A673 (cell line): ENCODE measurements around the gene FBXO41.

Source experiments
- EZH2 ChIP-seq: fragments of 200-600 bp; sonication (generic); IDR thresholded peaks from 2 replicates; pipeline ENCODE4 v1.6.1; 2017; ENCODE audit warnings: borderline replicate concordance, low read depth, mild to moderate bottlenecking, mixed read lengths, antibody characterized with exemption, low read length; ENCODE audit not compliant: poor library complexity, severe bottlenecking
- TF ChIP-seq, protein P1 (sequence below): fragments of 300-800, 200-600 bp; sonication (generic); conservative IDR thresholded peaks from 2 replicates; pipeline ENCODE4 v1.5.1; 2017; ENCODE audit warnings: low read depth, mild to moderate bottlenecking, antibody characterized with exemption, low read length, moderate library complexity, mixed read lengths

- TF ChIP-seq EZH2: no peak
- TF ChIP-seq, protein P1, sequence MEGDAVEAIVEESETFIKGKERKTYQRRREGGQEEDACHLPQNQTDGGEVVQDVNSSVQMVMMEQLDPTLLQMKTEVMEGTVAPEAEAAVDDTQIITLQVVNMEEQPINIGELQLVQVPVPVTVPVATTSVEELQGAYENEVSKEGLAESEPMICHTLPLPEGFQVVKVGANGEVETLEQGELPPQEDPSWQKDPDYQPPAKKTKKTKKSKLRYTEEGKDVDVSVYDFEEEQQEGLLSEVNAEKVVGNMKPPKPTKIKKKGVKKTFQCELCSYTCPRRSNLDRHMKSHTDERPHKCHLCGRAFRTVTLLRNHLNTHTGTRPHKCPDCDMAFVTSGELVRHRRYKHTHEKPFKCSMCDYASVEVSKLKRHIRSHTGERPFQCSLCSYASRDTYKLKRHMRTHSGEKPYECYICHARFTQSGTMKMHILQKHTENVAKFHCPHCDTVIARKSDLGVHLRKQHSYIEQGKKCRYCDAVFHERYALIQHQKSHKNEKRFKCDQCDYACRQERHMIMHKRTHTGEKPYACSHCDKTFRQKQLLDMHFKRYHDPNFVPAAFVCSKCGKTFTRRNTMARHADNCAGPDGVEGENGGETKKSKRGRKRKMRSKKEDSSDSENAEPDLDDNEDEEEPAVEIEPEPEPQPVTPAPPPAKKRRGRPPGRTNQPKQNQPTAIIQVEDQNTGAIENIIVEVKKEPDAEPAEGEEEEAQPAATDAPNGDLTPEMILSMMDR: no peak
Observed at GRCh38 chr2:73259276-73259675, 25.0 kb downstream of the FBXO41 start.
